Liver (tissue), 9 donors: Measurements from ENCODE around the gene DYRK3. TPM values are rescaled to one million over a fixed set of nuclear protein-coding genes. Genes with fewer than 3 reads are reported as not detected.

Experiments used
- DNase-seq: peaks from one replicate; pipeline ENCODE4 v3.0.0-alpha.2; 2017; ENCODE audit warnings: low spot score
- H3K27ac ChIP-seq, 2 donors: one replicate each; pipeline ENCODE4 v1.7.0; 2013; ENCODE audit warnings: inconsistent platforms in 2 of 2, low read length in 2 of 2, control low read depth in 1 of 2, low read depth in 1 of 2, mild to moderate bottlenecking in 1 of 2
- H3K27me3 ChIP-seq, 4 donors: one replicate each; pipeline versions ENCODE4 v1.6.1 to v1.7.0; 2013; ENCODE audit warnings: low read length in 3 of 4, inconsistent platforms in 1 of 4, mild to moderate bottlenecking in 1 of 4, moderate library complexity in 1 of 4; ENCODE audit not compliant: control insufficient read depth in 4 of 4, insufficient read depth in 4 of 4
- H3K36me3 ChIP-seq, 4 donors: one replicate each; pipeline versions ENCODE4 v1.6.1 to v1.7.0; 2013; ENCODE audit warnings: low read length in 3 of 4, mild to moderate bottlenecking in 3 of 4, low read depth in 1 of 4, moderate library complexity in 1 of 4; ENCODE audit not compliant: control insufficient read depth in 4 of 4, insufficient read depth in 3 of 4
- H3K4me1 ChIP-seq, 4 donors: one replicate each; pipeline versions ENCODE4 v1.6.1 to v1.7.0; 2013; ENCODE audit warnings: low read length in 3 of 4, mild to moderate bottlenecking in 3 of 4, moderate library complexity in 1 of 4; ENCODE audit not compliant: control insufficient read depth in 4 of 4, insufficient read depth in 4 of 4
- H3K4me3 ChIP-seq, 3 donors: one replicate each; pipeline versions ENCODE4 v1.6.1 to v1.7.0; 2013; ENCODE audit warnings: low read length in 3 of 3, control low read depth in 1 of 3, low read depth in 1 of 3, mild to moderate bottlenecking in 1 of 3
- H3K9ac ChIP-seq, 2 donors: one replicate each; pipeline ENCODE4 v1.7.0; 2013; ENCODE audit warnings: low read length in 2 of 2, mild to moderate bottlenecking in 2 of 2, moderate library complexity in 2 of 2, control low read depth in 1 of 2, low read depth in 1 of 2
- H3K9me3 ChIP-seq, 4 donors: one replicate each; pipeline versions ENCODE4 v1.6.1 to v1.7.0; 2013; ENCODE audit warnings: low read length in 3 of 4; ENCODE audit not compliant: control insufficient read depth in 4 of 4
- CTCF ChIP-seq: fragments of 150-350 bp; IDR thresholded peaks from 2 replicates; pipeline ENCODE4 v1.5.1; 2017; ENCODE audit warnings: improper control_type of control experiment, low read depth, low read length; ENCODE audit not compliant: missing input control
- EGR1 ChIP-seq, 2 donors: IDR thresholded peaks; 2 replicates each; pipeline ENCODE4 v1.6.1; 2016 to 2018; ENCODE audit warnings: antibody characterized with exemption in 2 of 2, low read depth in 2 of 2
- FOXA1 ChIP-seq: IDR thresholded peaks from 2 replicates; pipeline ENCODE4 v1.6.1; 2016; ENCODE audit warnings: antibody characterized with exemption
- FOXA2 ChIP-seq: IDR thresholded peaks from 2 replicates; pipeline ENCODE4 v1.6.1; 2016; ENCODE audit warnings: antibody characterized with exemption
- GABPA ChIP-seq, 2 donors: IDR thresholded peaks in 1 of 2; conservative IDR thresholded peaks in 1 of 2; 2 replicates each; pipeline ENCODE4 v1.6.1; 2016; ENCODE audit warnings: antibody characterized with exemption in 2 of 2, mild to moderate bottlenecking in 1 of 2, moderate library complexity in 1 of 2
- HNF4A ChIP-seq, 2 donors: conservative IDR thresholded peaks; 2 replicates each; pipeline ENCODE4 v1.6.1; 2016; ENCODE audit warnings: antibody characterized with exemption in 2 of 2, mild to moderate bottlenecking in 2 of 2
- MAX ChIP-seq: IDR thresholded peaks from 2 replicates; pipeline ENCODE4 v1.6.1; 2016; ENCODE audit warnings: antibody characterized with exemption
- RAD21 ChIP-seq, 2 donors: IDR thresholded peaks; 2 replicates each; pipeline ENCODE4 v1.6.1; 2016; ENCODE audit warnings: antibody characterized with exemption in 2 of 2, mild to moderate bottlenecking in 2 of 2
- SP1 ChIP-seq: IDR thresholded peaks from 2 replicates; pipeline ENCODE4 v1.6.1; 2018; ENCODE audit warnings: antibody characterized with exemption, mild to moderate bottlenecking
- TAF1 ChIP-seq: conservative IDR thresholded peaks from 2 replicates; pipeline ENCODE4 v1.6.1; 2016; ENCODE audit warnings: antibody characterized with exemption, mild to moderate bottlenecking
- ZBTB33 ChIP-seq: IDR thresholded peaks from 2 replicates; pipeline ENCODE4 v1.6.1; 2016; ENCODE audit warnings: antibody characterized with exemption
- WGBS: extraction: QIAGEN DNeasy Blood & Tissue Kit; methylation state at CpG from one replicate; pipeline ENCODE4 v1.1.7; 2013; 5-methylcytosine and 5-hydroxymethylcytosine counted together
- polyA plus RNA-seq, 2 donors: library from polyadenylated mRNA; stranded (reverse) in 1 of 2; unstranded in 1 of 2; fragments of 200-250 nt in 1 of 2; fragments of >200 nt in 1 of 2; fragmentation: Nextera tagmentation in 1 of 2; extraction: Ambion mirVana in 1 of 2; gene quantifications; one replicate each; pipeline versions ENCODE4 v1.2.1 to v1.2.3, GENCODE V29; 2013 to 2015
- total RNA-seq, 2 donors: library from RNA; depleted of rRNA; stranded (reverse); fragments of >200 nt; gene quantifications; one replicate each; pipeline ENCODE4 v1.2.3, GENCODE V29; 2014
- donor health status: healthy.
- donor health status: healthy.
- donor health status: healthy.
- donor health status: healthy.
- donor health status: healthy.

Gene DYRK3
- total and polyA plus RNA-seq, 4 donors = 1.5 to 41.8 (median 5.0) TPM

DNA sequence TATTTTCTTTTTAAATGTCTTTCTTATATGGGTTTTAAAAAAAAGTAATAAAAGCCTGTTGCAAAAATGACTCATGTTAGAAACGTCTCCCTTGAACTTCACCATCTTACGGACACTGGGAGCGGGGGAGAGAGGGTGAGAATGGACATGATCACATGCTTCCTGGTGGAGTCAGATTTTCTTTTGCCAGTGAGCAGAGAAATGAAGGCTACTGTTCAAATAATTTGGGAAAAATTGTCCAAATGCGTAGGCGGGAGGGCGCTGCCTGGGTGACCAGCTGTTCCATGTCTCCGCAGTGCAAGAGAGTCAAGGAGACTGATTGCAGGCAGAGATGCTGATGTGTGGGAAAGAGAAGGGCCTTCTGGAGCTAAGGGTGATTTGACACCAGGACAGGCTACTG, 46.1 kb upstream of the DYRK3 start:
- H3K36me3 ChIP-seq = peaks cover 8 to 90% (median 50%) of the 10 kb centered on the region in 4 donors
- DNase-seq = no peak
- H3K9ac ChIP-seq = no peak overlapping the region
- peak overlapping the region in 1 of 2 donors; percentile 51 for H3K27ac ChIP-seq
- H3K4me1 ChIP-seq = no peaks in the 10 kb centered on the region
- no peaks in the 10 kb centered on the region for H3K9me3 ChIP-seq
- no peaks in the 10 kb centered on the region for H3K27me3 ChIP-seq
- H3K4me3 ChIP-seq = no peak overlapping the region
- TF ChIP-seq SP1 = no peak
- TF ChIP-seq GABPA (IDR thresholded peaks at IDR 0.05 in 1 of 2, conservative IDR thresholded peaks at IDR 0.05 in 1 of 2) = no peak
- peak in 1 of 2 donors; percentile 39 for TF ChIP-seq EGR1 (IDR thresholded peaks at IDR 0.05; ENCODE audit: low read depth in 2 of 2)
- TF ChIP-seq MAX = no peak
- no peak for TF ChIP-seq ZBTB33
- no peak for TF ChIP-seq FOXA2
- WGBS = 82% methylated on average over 7 of the region's 7 CpGs

DNA sequence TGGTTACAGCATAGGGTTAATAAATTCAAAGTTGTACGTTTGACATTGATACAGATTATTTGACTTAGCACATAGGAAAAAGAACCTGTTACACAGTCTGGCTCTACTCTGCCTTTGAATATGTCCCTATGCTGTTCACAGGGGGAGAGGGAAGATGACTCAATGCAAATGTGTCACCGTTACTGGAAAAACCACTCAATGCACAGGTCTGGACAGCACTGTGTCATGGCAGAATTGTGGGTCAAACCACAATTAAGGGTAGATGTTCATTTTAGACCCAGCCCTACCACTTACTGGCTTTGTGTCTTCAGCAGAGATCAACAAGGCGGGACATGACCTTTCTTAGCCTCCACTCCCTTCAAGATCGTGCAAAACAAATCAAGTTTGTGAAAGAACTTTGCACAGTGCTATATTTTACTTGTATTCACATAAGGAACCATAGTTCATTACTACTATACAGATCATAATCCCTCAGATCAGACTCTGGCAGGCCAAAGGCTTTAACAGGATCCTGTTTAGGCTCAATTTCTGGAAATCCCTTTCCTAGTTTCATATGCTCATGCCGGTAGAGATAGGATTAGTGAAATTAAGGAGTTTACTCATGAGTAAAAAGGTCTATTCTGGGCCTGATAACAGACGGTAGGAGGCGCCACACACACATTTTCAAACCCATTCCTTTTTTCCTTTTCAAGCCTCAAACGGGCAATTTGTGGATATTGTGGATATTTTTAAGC, 45.1 kb upstream of the DYRK3 start:
- WGBS = 60% methylated on average over 8 of the region's 8 CpGs
- Histone ChIP-seq H3K9me3 (no peaks in the 10 kb centered on the region), H3K4me1 (no peaks in the 10 kb centered on the region), H3K9ac (no peak overlapping the region), H3K27me3 (no peaks in the 10 kb centered on the region), H3K36me3 (peaks cover 9 to 88% (median 50%) of the 10 kb centered on the region in 4 donors), H3K27ac (peak overlapping the region in 1 of 2 donors; percentile 51), H3K4me3 (no peak overlapping the region)
- DNase-seq = no peak
- TF ChIP-seq CTCF = peak; percentile 22
- TF ChIP-seq FOXA1 = no peak
- TF ChIP-seq TAF1 = no peak
- TF ChIP-seq RAD21 (IDR thresholded peaks at IDR 0.05) = peak in 1 of 2 donors; percentile 34
- TF ChIP-seq HNF4A (conservative IDR thresholded peaks at IDR 0.05) = no peak

- no peaks in the 10 kb centered on the region for H3K4me1 ChIP-seq
- H3K27me3 ChIP-seq = no peaks in the 10 kb centered on the region
- H3K9me3 ChIP-seq = no peaks in the 10 kb centered on the region
- H3K4me3 ChIP-seq = no peak overlapping the region
- peaks cover 12 to 86% (median 53%) of the 10 kb centered on the region in 4 donors for H3K36me3 ChIP-seq
- WGBS = 90% methylated on average over 5 of the region's 5 CpGs
- DNase-seq = no peak
- no peak overlapping the region for H3K9ac ChIP-seq
- TF ChIP-seq SP1 = no peak
- no peak overlapping the region for H3K27ac ChIP-seq
Observed at GRCh38 chr1:206591226-206591625, 44.1 kb upstream of the DYRK3 start.
